CD14-positive monocyte (primary cell): ENCODE measurements around the gene FOXO6. TPM values are rescaled to one million over a fixed set of nuclear protein-coding genes. Genes with fewer than 3 reads are reported as not detected.

Experiments used
- DNase-seq, 3 donors: peaks; one replicate each; pipeline ENCODE4 v3.0.0-alpha.2; 2011 to 2022
- H2AFZ ChIP-seq: 2 replicates; pipeline ENCODE4 v1.6.0; 2012; ENCODE audit warnings: mild to moderate bottlenecking, low read depth, low read length, inconsistent platforms; ENCODE audit not compliant: insufficient read depth, poor library complexity, severe bottlenecking
- H3K27ac ChIP-seq, 2 donors: 1 replicate in 1 of 2; 2 replicates in 1 of 2; pipeline ENCODE4 v1.5.1; 2012 to 2013; ENCODE audit warnings: low read length in 2 of 2, control low read depth in 1 of 2, inconsistent platforms in 1 of 2, low read depth in 1 of 2, mild to moderate bottlenecking in 1 of 2
- H3K27me3 ChIP-seq, 2 donors: one replicate each; pipeline versions ENCODE4 v1.6.0 to v1.6.1; 2011 to 2013; ENCODE audit warnings: low read length in 2 of 2; ENCODE audit not compliant: control insufficient read depth in 2 of 2, insufficient read depth in 2 of 2
- H3K36me3 ChIP-seq, 2 donors: replicated peaks in 1 of 2; 1 replicate in 1 of 2; 2 replicates in 1 of 2; pipeline versions ENCODE4 v1.5.1 to v1.6.1; 2012 to 2013; ENCODE audit warnings: low read length in 2 of 2, control low read depth in 1 of 2, inconsistent platforms in 1 of 2, mild to moderate bottlenecking in 1 of 2; ENCODE audit not compliant: insufficient read depth in 2 of 2, control insufficient read depth in 1 of 2
- H3K4me1 ChIP-seq, 2 donors: 1 replicate in 1 of 2; 2 replicates in 1 of 2; pipeline versions ENCODE4 v1.5.1 to v1.6.1; 2012 to 2013; ENCODE audit warnings: low read length in 2 of 2, control low read depth in 1 of 2, inconsistent platforms in 1 of 2, mild to moderate bottlenecking in 1 of 2, moderate library complexity in 1 of 2; ENCODE audit not compliant: insufficient read depth in 2 of 2, control insufficient read depth in 1 of 2
- H3K4me2 ChIP-seq: replicated peaks from 2 replicates; pipeline ENCODE3; 2012; ENCODE audit warnings: low read length, moderate library complexity, mild to moderate bottlenecking; ENCODE audit not compliant: poor library complexity, severe bottlenecking; ENCODE audit errors: extremely low read depth
- H3K4me3 ChIP-seq, 3 experiments: fragments of 200-600 bp in 1 of 3; sonication (generic) in 1 of 3; replicated peaks in 1 of 3; 1 replicate in 2 of 3; 2 replicates in 1 of 3; pipeline ENCODE4 v1.5.1; 2011 to 2013; ENCODE audit warnings: low read length in 3 of 3, mild to moderate bottlenecking in 3 of 3, control low read depth in 2 of 3, low read depth in 2 of 3, inconsistent platforms in 1 of 3, moderate library complexity in 1 of 3
- H3K79me2 ChIP-seq: 2 replicates; pipeline ENCODE4 v1.6.0; 2012; ENCODE audit warnings: mild to moderate bottlenecking, control low read depth, inconsistent platforms, low read length, moderate library complexity; ENCODE audit not compliant: insufficient read depth
- H3K9ac ChIP-seq: 2 replicates; pipeline ENCODE4 v1.6.0; 2017; ENCODE audit warnings: low read length, mild to moderate bottlenecking; ENCODE audit not compliant: insufficient read depth, poor library complexity, severe bottlenecking
- H3K9me3 ChIP-seq, 2 donors: replicated peaks in 1 of 2; 1 replicate in 1 of 2; 2 replicates in 1 of 2; pipeline versions ENCODE4 v1.5.1 to v1.6.1; 2012 to 2013; ENCODE audit warnings: low read length in 2 of 2, control low read depth in 1 of 2; ENCODE audit not compliant: control insufficient read depth in 1 of 2, insufficient read depth in 1 of 2
- H4K20me1 ChIP-seq: 2 replicates; pipeline ENCODE4 v1.6.0; 2012; ENCODE audit warnings: mild to moderate bottlenecking, low read length, control low read depth, moderate library complexity; ENCODE audit not compliant: insufficient read depth
- H3K27ac Mint-ChIP-seq, 7 donors: one replicate each; pipeline ENCODE4 v1.8.0; 2020; ENCODE audit warnings: mild to moderate bottlenecking in 7 of 7, mixed read lengths in 7 of 7, moderate library complexity in 6 of 7, inconsistent platforms in 2 of 7
- H3K27me3 Mint-ChIP-seq, 3 donors: one replicate each; pipeline ENCODE4 v1.8.0; 2021 to 2022; ENCODE audit warnings: low read depth in 3 of 3, mild to moderate bottlenecking in 3 of 3, mixed read lengths in 3 of 3, moderate library complexity in 3 of 3, inconsistent platforms in 1 of 3
- H3K36me3 Mint-ChIP-seq, 2 donors: one replicate each; pipeline ENCODE4 v1.8.0; 2020; ENCODE audit warnings: mixed read lengths in 2 of 2, inconsistent platforms in 1 of 2, mild to moderate bottlenecking in 1 of 2
- H3K4me1 Mint-ChIP-seq: one replicate; pipeline ENCODE4 v1.8.0; 2020; ENCODE audit warnings: mild to moderate bottlenecking, mixed read lengths
- H3K4me3 Mint-ChIP-seq, 2 donors: one replicate each; pipeline ENCODE4 v1.8.0; 2020; ENCODE audit warnings: mild to moderate bottlenecking in 2 of 2, mixed read lengths in 2 of 2, moderate library complexity in 1 of 2
- H3K9me3 Mint-ChIP-seq, 7 donors: one replicate each; pipeline ENCODE4 v1.8.0; 2020 to 2022; ENCODE audit warnings: mixed read lengths in 7 of 7, mild to moderate bottlenecking in 6 of 7, moderate library complexity in 6 of 7, inconsistent platforms in 2 of 7
- WGBS: methylation state at CpG from one replicate; pipeline ENCODE4 v1.1.5; 2013; ENCODE audit warnings: missing lambda C conversion rate; ENCODE audit not compliant: insufficient coverage; 5-methylcytosine and 5-hydroxymethylcytosine counted together
- intact Hi-C, 2 donors: fragments of 100-400 bp; cut with micrococcal nuclease; formaldehyde crosslinking; loops; one replicate each; pipeline versions ENCODE4 v1.15.0 to v1.15.1; 2023
- polyA plus RNA-seq, 3 donors: library from polyadenylated mRNA; depleted of rRNA in 1 of 3; unstranded in 2 of 3; stranded (reverse) in 1 of 3; fragments of 300-500 nt in 2 of 3; fragments of >200 nt in 1 of 3; fragmentation: Illumina TruSeq in 2 of 3; gene quantifications; 1 replicate in 2 of 3; 2 replicates in 1 of 3; pipeline ENCODE4 v1.2.3, GENCODE V29; 2012 to 2021
- TF ChIP-seq, protein P1 (sequence below): fragments of 200-600 bp; IDR thresholded peaks from one replicate; pipeline ENCODE4 v1.8.0; 2022; ENCODE audit warnings: antibody characterized with exemption, mild to moderate bottlenecking

Gene FOXO6
- polyA plus RNA-seq, 3 donors, result 0.05 TPM; not detected in 2

DNA sequence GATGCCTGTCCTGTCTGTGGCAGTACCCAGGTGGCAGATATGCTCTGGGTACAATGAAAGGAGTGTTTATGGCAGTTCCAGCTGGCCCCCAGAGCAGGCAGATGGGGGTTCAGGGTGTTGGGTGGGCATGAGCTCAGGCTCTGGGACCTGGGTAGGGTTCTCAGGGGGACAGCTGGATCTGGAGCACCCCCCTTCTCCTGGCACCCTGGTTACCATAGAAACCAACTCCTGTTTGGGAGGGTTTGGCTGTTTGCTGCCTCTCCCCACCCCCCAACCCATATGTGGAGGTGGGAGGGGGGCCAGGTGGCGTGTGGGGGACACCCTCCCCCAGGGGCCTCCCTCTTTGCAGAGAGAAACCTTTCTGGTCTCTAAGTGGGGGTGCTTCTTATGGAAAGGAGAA, 7.1 kb downstream of the FOXO6 start:
- no peak overlapping the region for H3K9ac ChIP-seq
- H3K27me3 Mint-ChIP-seq, result peaks cover 53 to 61% (median 55%) of the 10 kb centered on the region in 3 donors
- peaks cover 27 to 50% of the 10 kb centered on the region in 2 donors for H3K27me3 ChIP-seq
- no peak overlapping the region for H2AFZ ChIP-seq
- H3K4me1 ChIP-seq, result peaks cover 17 to 28% of the 10 kb centered on the region in 2 donors
- H3K36me3 Mint-ChIP-seq, result peaks cover 0 to 2% of the 10 kb centered on the region in 2 donors
- peaks cover 0 to 10% (median 2%) of the 10 kb centered on the region in 7 donors for H3K9me3 Mint-ChIP-seq
- no peak overlapping the region for H3K4me3 Mint-ChIP-seq
- WGBS, result no CpG with 5 or more reads among the region's 1 CpG
- no peaks in the 10 kb centered on the region for H3K36me3 ChIP-seq
- H3K4me3 ChIP-seq, result no peak overlapping the region
- TF ChIP-seq, protein P1, sequence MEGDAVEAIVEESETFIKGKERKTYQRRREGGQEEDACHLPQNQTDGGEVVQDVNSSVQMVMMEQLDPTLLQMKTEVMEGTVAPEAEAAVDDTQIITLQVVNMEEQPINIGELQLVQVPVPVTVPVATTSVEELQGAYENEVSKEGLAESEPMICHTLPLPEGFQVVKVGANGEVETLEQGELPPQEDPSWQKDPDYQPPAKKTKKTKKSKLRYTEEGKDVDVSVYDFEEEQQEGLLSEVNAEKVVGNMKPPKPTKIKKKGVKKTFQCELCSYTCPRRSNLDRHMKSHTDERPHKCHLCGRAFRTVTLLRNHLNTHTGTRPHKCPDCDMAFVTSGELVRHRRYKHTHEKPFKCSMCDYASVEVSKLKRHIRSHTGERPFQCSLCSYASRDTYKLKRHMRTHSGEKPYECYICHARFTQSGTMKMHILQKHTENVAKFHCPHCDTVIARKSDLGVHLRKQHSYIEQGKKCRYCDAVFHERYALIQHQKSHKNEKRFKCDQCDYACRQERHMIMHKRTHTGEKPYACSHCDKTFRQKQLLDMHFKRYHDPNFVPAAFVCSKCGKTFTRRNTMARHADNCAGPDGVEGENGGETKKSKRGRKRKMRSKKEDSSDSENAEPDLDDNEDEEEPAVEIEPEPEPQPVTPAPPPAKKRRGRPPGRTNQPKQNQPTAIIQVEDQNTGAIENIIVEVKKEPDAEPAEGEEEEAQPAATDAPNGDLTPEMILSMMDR, result no peak
- DNase-seq, result no peak
- intact Hi-C loops, result no loop called here
- no peak overlapping the region for H3K27ac ChIP-seq
- peaks cover 0 to 9% of the 10 kb centered on the region in 2 donors for H3K9me3 ChIP-seq
- no peaks in the 10 kb centered on the region for H4K20me1 ChIP-seq
- no peak overlapping the region for H3K4me2 ChIP-seq
- H3K79me2 ChIP-seq, result no peaks in the 10 kb centered on the region
- H3K27ac Mint-ChIP-seq, result no peak overlapping the region
- H3K4me1 Mint-ChIP-seq, result peaks cover 13% of the 10 kb centered on the region

- TF ChIP-seq, protein P1, result no peak
- Histone ChIP-seq H2AFZ (no peak overlapping the region), H3K4me1 (peaks cover 17 to 28% of the 10 kb centered on the region in 2 donors), H3K4me2 (no peak overlapping the region), H3K9me3 (peaks cover 0 to 9% of the 10 kb centered on the region in 2 donors), H3K27me3 (peaks cover 23 to 45% of the 10 kb centered on the region in 2 donors), H3K4me3 (no peak overlapping the region), H4K20me1 (no peaks in the 10 kb centered on the region), H3K36me3 (no peaks in the 10 kb centered on the region), H3K27ac (no peak overlapping the region), H3K9ac (no peak overlapping the region), H3K79me2 (no peaks in the 10 kb centered on the region)
- DNase-seq, result no peak
- Mint-ChIP-seq H3K4me3 (no peak overlapping the region), H3K27ac (no peak overlapping the region), H3K36me3 (no peaks in the 10 kb centered on the region), H3K9me3 (peaks cover 0 to 10% (median 2%) of the 10 kb centered on the region in 7 donors), H3K4me1 (peaks cover 13% of the 10 kb centered on the region), H3K27me3 (peaks cover 49 to 57% (median 51%) of the 10 kb centered on the region in 3 donors)
- intact Hi-C loops, result no loop called here
- WGBS, result 88% methylated on average over 7 of the region's 7 CpGs
Observed at GRCh38 chr1:41368801-41369200, 7.6 kb downstream of the FOXO6 start.
